Right hindlimb (tissue), 1 donor: ENCODE measurements around the gene TTBK2.
"Not testable (repeated sequence)": the region's sequence is repeated elsewhere in the genome, so short reads cannot be mapped to it uniquely, and the experiment has no call there.

Experiments used
- DNase-seq: peaks from one replicate; pipeline ENCODE4 v3.0.0-alpha.2; 2018

Gene TTBK2

DNA sequence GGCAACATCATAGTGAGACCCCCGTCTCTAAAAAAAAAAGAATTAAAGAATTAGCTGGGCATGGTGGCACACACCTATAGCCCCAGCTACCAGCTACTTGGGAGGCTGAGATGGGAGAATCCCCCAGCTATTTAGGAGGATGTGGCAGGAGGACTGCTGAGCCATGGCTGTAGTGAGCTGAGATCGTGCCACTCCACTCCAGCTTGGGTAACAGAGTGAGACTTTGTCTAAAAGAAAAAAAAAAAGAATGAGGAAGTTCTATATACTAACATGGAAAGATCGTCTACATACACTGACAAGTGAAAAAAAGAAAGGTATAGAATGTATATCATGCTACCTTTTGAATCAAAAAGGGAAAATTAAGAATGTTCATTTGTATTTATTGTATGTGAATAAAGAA lies 99.8 kb downstream of the TTBK2 start:
- no peak for DNase-seq

DNA sequence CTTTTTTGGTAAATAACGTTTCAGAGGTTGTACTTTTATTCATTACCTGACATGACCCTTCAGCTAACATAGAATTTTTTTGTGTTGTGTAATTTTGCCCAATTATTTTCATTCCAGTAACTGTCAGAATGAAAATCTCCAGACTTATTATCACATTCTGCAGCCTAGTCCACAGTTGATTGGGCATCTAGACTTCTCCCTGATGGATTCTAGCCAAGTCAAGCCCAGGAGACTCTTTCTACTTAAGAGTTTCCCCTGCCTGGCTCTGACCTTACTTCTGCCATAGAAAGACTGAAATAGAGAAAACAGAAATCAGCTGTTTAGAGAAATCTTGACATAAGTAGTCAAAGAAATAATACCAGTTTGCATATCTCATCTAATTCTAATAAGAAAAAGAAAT lies 100.8 kb downstream of the TTBK2 start:
- no peak for DNase-seq

DNA sequence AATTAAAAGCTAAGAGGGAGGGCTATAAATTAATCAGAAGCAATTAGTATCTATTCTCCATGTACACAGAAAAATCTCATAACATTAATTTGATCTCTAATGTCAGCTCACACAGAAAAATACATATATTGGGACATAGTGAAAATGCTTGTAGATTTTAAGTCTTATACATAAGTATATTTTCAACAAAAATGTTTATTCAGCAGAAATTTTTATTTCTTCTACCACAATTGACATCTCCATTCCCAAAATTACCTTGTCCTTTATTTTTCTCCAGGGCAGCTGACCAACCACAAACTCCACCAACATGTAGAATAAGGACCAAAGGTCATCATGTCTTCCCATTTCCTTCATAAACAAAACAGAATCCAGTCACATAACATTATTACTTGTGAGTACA lies 109.1 kb downstream of the TTBK2 start:
- no peak for DNase-seq

DNA sequence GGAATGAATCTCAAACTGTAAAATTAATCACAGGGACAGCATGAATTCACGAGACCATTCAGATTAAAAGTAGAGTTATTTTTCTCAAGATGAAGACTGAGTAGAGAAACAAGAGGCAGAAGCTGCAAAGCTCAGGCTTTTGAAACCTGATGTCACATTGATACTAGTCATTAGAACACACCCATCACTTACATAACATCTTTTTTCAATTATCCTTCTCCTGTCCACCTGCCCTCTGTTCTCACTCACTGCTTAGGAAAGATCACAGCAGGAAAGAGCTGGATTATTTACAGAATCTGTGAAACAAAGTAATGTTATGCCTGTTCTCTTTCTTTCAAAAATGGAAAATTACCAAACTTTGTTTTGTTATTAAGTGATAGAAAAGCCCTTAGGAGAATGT lies 111.7 kb downstream of the TTBK2 start:
- DNase-seq, result no peak

DNA sequence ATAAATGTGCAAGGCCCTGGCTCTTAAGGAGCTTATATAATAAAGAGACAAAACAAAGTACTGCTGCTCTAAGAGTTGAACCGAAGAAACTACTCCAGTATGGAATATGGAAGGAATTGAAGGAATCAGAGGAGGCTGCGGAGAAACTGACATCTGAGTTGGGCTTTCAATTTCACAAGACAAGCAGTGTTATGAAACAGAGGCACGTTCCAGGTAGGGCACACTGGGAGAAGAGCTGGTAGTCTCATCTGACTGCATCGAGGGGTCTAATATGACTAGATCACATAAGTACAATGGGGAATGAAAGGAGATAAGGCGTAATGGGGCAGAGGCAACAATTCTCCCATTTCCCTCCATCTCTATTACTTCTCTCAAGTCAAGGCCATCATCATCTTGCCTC lies 115.3 kb downstream of the TTBK2 start:
- no peak for DNase-seq

- no peak for DNase-seq
Measured at GRCh38 chr15:42804739-42805138, 115.8 kb downstream of the TTBK2 start.

DNA sequence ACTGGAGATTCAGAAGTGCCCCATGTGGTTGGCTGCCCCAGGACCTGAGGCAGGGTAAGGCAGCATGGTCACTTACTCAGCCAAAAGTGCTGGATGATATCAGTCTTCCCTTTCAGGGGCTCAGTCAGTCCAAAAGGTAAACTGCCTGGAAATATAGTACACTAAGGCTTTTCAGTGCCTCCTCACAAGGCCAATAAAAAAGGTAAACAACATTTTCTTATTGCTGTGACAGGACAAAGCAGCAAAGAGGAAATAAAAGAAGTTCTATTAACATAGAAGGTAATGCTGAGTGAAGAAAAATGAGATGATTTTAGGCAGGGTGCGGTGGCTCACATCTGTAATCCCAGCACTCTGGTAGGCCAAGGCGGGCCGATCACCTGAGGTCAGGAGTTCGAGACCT lies 117.1 kb downstream of the TTBK2 start:
- DNase-seq, result no peak

GRCh38 chr15:42802168-42802567 lies 118.4 kb downstream of the TTBK2 start:
- no peak for DNase-seq

DNA sequence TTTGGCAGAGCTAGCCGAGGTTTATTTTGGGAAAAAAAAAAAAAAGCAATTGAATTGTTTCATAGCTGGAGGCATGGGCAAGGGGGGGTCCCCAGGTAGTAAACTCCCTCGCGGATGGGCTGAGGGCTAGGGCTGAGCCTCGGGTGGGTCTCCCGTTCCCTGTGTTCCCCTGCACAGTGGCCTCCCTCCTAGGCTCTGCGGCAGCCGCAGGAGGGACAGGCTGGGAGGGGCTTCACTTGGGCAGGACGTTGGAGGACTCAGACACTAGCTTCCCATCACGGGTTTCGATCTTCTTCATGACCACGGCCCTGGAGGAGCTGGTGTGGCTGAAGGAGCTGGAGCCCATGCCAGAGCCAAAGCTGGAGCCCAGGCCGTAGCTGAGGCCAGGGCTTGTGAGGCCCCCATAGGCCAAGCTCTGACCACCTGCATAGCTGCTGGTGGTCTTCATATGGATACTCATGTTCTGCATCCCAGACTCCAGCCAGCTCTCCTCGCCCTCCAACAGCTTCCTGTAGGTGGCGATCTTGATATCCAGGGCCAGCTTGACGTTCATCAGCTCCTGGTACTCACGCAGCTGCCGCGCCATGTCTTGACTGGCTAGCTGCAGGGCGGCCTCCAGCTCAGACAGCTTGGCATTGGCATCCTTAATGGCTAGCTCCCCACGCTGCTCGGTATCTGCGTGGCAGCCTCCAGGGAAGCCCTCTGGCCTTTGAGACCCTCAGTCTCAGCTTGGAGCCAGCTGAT lies 119.7 kb downstream of the TTBK2 start:
- no peak for DNase-seq

DNA sequence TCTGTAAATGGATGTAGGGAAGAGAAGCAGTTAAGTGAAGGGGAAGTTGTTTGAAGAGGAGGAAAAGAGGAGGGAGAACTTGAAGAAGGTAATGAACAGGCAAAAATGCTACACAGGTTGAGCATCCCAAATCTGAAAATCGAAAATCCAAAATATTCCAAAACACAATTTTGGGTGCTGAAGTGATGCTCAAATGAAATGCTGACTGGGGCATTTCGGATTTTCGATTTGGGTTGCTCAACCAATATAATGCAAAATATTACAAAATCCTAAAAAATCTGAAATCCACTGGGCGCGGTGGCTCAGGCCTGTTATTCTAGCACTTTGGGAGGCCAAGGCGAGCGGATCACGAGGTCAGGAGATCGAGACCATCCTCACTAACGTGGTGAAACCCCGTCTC lies 121.8 kb downstream of the TTBK2 start:
- no peak for DNase-seq

DNA sequence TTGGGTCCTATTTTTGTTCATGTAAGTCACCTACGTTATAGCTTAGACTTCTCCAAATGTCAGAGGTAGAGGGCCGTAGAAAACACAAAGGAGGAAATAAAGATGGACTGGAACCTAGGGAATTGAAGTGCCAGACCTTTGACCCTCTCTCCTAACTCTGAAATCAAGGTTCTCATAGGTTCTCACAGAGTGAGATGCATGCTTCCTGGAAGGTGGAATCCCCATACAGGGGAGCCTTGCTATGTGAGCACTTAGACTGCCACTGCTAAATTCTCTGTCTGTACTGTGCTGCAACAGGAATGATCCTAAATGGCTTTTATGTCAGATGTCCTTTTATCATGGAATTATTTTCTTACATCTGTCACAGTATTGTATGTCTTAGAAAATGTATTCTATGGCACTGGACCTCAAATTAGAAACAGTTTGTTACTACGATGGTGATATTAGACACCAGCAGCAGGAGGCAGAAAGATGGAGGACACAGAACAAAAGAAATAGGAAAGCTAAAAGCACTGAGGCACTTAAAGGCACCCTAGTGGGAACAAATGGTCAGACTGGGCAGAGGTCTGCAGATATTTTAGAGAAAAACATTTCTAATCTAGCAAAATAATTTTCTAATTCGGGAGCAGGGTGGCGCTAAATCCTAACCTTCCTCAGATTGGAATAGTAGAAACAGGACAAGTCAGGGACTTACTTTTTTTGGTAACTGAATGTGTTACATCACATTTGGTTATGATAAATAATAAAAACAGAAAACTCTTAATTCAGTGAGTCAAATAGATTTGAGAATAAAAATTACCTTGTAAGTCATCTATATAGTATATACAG lies 123.4 kb downstream of the TTBK2 start:
- no peak for DNase-seq

DNA sequence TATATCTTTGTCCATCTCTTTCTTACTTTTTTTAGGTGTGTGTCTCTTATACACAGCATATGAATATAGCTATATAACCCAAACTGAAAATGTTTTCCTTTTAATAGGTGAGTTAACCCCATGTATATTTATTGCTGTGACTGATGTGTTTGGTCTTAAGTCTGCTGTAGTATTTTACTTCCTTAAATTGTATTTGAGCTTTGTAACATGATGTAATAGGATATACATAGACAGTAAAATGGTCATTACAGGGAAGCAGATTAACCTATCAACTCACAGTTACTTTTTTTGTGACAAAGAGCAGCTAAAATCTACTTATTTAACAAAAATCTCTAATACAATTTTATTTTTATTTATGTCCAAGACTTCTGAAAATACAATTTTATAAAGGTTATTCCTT lies 131.9 kb downstream of the TTBK2 start:
- no peak for DNase-seq

- DNase-seq, result no peak
Measured at GRCh38 chr15:42786978-42787377, 133.6 kb downstream of the TTBK2 start.

- DNase-seq, result no peak
Measured at GRCh38 chr15:42785569-42785968, 135.0 kb downstream of the TTBK2 start.

DNA sequence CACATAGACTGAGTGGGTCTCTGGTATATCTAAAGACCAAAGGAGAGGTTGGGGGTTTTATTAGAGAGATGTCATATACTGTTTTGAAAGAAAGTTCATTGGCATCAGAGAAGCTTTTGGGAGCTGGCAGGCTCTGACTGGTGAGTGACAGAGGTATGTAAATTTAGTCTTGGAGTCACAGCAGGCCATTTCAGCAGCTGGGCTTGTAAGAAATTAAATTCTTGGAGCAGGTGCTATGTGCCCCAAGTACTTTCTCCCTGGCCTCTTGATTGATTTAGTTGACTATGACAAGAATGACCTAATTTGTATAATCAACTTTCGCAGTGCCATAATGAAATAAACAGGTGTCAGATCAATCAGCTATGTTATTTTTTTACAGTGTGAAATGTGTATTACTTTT lies 135.9 kb downstream of the TTBK2 start:
- no peak for DNase-seq

DNA sequence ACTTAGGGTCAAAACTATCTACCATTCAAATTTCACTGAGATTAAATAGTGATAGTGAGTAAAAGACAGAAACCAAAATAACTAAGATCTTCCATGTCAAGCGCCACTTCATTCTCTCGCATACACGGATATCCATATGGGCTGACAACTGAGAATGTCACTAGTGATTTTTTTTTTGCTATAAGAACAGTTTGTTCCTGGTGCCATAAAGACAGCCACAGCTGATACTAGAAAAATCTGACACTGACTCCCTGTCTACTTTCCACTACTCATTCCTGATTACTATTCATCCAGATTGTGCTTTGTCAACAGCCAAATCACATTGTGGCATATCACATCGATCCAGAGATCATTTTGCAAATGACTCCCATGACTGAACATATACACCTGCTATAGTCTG lies 137.9 kb downstream of the TTBK2 start:
- no peak for DNase-seq

- DNase-seq, result no peak
Measured at GRCh38 chr15:42775416-42775815, 145.2 kb downstream of the TTBK2 start.

DNA sequence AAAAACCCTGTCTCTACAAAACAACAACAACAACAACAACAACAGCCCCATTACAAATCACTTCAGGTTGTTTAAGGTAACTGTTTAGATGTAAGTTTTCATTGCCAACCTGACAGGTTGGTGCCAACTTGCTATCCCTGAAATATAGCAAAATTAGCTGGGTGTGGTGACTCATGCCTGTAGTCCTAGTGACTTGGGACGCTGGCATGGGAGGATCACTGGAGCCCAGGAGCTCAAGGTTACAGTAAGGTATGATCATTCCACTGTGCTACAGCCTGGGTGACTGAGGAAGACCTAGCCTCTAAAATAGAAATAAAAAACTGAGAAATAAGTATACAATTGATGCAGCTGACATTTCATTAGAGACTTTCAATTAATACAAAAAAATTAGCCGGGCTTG lies 147.7 kb downstream of the TTBK2 start:
- DNase-seq, result no peak

DNA sequence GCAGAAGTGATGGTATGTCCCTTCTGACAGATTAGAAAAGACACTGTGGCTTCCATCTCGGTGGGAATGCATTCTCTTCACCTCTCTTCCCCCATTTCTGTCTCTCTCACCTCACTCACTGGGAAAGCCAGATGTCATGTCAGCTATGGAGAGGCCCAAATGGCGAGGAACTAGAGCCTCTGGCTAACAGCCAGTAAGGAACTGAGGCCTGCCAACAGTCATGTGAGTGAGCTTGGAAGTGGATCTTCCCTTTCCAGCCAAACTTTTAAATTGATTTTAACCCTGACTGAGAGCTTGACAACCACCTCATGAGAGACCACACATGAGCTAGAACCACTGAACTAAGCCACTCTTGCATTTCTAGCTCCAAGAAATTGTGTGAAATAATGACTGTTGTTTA lies 148.4 kb downstream of the TTBK2 start:
- peak; percentile 65 for DNase-seq

DNA sequence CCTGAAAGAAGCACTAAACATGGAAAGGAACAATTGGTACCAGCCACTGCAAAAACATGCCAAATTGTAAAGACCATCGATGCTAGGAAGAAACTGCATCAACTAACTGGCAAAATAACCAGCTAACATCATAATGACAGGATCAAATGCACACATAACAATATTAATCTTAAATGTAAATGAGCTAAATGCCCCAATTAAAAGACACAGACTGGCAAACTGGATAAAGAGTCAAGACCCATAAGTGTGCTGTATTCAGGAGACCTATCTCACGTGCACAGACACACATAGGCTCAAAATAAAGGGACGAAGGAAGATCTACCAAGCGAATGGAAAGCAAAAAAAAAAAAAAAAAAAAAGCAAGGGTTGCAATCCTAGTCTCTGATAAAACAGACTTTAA lies 154.5 kb downstream of the TTBK2 start:
- DNase-seq, result not testable (repeated sequence)

- DNase-seq, result not testable (repeated sequence)
Measured at GRCh38 chr15:42764154-42764731, 156.3 kb downstream of the TTBK2 start.

GRCh38 chr15:42761813-42762212 lies 158.8 kb downstream of the TTBK2 start:
- not testable (repeated sequence) for DNase-seq

DNA sequence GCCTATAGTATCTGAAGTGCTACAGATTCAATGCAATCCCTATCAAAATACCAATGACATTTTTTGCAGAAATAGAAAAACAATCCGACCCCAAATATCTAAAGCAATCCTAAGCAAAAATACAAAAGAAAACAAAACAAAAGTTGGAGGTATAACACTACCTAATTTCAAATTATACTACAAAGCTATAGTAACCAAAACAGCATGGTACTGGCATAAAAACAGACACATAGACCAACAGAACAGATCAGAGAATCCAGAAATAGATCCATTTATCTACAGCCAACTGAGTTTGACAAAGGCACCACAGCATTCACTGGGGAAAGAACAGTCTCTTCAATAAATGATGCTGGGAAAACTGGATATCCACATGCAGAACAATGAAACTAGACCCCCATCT lies 159.8 kb downstream of the TTBK2 start:
- no peak for DNase-seq

DNA sequence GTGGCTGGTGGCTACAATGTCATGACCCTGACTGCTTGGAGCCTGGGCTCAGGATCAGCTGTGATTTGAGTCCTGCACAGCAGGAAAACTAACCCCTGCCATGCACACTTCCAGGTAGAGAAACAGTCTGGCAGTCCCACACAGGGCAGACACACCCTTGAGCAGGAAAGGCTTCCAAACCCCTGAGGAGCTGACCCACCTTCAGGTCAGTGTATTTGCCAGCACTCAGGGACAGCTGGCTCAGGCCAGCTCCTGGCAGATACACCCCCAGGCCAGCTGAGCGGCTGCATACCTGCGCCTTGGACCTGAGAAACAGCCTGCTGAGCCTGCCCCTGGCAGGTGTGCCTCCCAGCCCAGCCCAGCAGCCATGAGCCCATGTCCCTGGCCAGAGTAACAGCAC lies 161.5 kb downstream of the TTBK2 start:
- no peak for DNase-seq
